Activated B cell treated with CpG ODN at 0.5 μM for 24 hours (primary cell): ENCODE data around the gene SAP30BP. TPM values are rescaled to one million over a fixed set of nuclear protein-coding genes. Genes with fewer than 3 reads are reported as not detected.
A peak's percentile ranks its signal among the peaks of the same experiment; 100 is the strongest.

Source experiments
- ATAC-seq: fragments of 200-7000 bp; cut with Tn5 transposase; one replicate; pipeline ENCODE4 v1.10.0; 2021; ENCODE audit warnings: low read depth, mild to moderate bottlenecking, moderate library complexity
- CTCF ChIA-PET: fragments of 350-600 bp; sonication (Branson Sonifier 250); formaldehyde crosslinking; loops from one replicate; lab custom pipeline; 2021; ENCODE audit warnings: antibody characterized with exemption; lab: Charles Lee
- POLR2A ChIA-PET: fragments of 350-600 bp; sonication (Branson Sonifier 250); formaldehyde crosslinking; loops from one replicate; lab custom pipeline; 2021; ENCODE audit warnings: antibody characterized with exemption; lab: Charles Lee
- DNase-seq: peaks from one replicate; pipeline ENCODE4 v3.0.0; 2022
- H3K27ac Mint-ChIP-seq: one replicate; pipeline ENCODE4 v1.8.0; 2020; ENCODE audit warnings: mixed read lengths
- H3K27me3 Mint-ChIP-seq: one replicate; pipeline ENCODE4 v1.8.0; 2021; ENCODE audit warnings: mixed read lengths
- H3K36me3 Mint-ChIP-seq: one replicate; pipeline ENCODE4 v1.8.0; 2021; ENCODE audit warnings: low read depth, mixed read lengths
- H3K4me1 Mint-ChIP-seq: one replicate; pipeline ENCODE4 v1.8.0; 2021; ENCODE audit warnings: mixed read lengths
- H3K4me3 Mint-ChIP-seq: one replicate; pipeline ENCODE4 v1.8.0; 2020; ENCODE audit warnings: mild to moderate bottlenecking, mixed read lengths
- H3K9me3 Mint-ChIP-seq: one replicate; pipeline ENCODE4 v1.8.0; 2020; ENCODE audit warnings: mixed read lengths
- CTCF ChIP-seq: fragments of 200-600 bp; IDR thresholded peaks from one replicate; pipeline ENCODE4 v1.8.0; 2022; ENCODE audit warnings: antibody characterized with exemption, mild to moderate bottlenecking
- intact Hi-C: fragments of 100-400 bp; cut with micrococcal nuclease; formaldehyde crosslinking; loops from one replicate; pipeline ENCODE4 v1.15.1; 2024
- total RNA-seq: library from RNA; stranded (reverse); gene quantifications from 2 replicates; pipeline ENCODE4 v1.2.3, GENCODE V29; 2022

The SAP30BP gene
- total RNA-seq, 1 donor from 2014 or later: 184 TPM

DNA sequence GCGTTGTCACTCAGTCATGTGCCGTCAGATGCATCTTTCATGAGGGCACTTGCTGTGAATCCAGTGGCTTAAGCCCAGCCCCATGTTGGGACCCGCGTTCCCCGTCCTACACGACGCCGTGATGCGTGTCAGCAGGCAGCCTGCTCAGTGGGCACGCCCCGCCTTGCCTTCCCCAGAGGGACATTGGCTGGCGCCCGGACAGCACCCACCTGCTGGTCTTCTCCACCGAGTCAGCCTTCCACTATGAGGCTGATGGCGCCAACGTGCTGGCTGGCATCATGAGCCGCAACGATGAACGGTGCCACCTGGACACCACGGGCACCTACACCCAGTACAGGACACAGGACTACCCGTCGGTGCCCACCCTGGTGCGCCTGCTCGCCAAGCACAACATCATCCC, 62.9 kb downstream of the SAP30BP start:
- Mint-ChIP-seq H3K27me3 (no peaks in the 10 kb centered on the region), H3K9me3 (no peaks in the 10 kb centered on the region), H3K36me3 (no peaks in the 10 kb centered on the region), H3K4me3 (no peak overlapping the region), H3K27ac (no peak overlapping the region), H3K4me1 (peaks cover 7% of the 10 kb centered on the region)
- CTCF ChIA-PET: interaction anchor here (1.0 kb wide), 1 partner anchor 18 kb away, joined by 3 read pairs; no protein-coding TSS in a partner anchor
- intact Hi-C loops: no loop called here
- TF ChIP-seq CTCF: no peak
- no peak for ATAC-seq
- DNase-seq: no peak
- POLR2A ChIA-PET: no interaction called here

- H3K36me3 Mint-ChIP-seq: no peaks in the 10 kb centered on the region
- no peaks in the 10 kb centered on the region for H3K27me3 Mint-ChIP-seq
- intact Hi-C loops: no loop called here
- ChIA-PET CTCF (interaction anchor here (1.0 kb wide), 1 partner anchor 17 kb away, joined by 3 read pairs; no protein-coding TSS in a partner anchor), POLR2A (no interaction called here)
- ATAC-seq (no peak), DNase-seq (no peak)
- no peak overlapping the region for H3K4me3 Mint-ChIP-seq
- peaks cover 7% of the 10 kb centered on the region for H3K4me1 Mint-ChIP-seq
- H3K27ac Mint-ChIP-seq: no peak overlapping the region
- H3K9me3 Mint-ChIP-seq: no peaks in the 10 kb centered on the region
- no peak for TF ChIP-seq CTCF
Observed at GRCh38 chr17:75731086-75731715, 64.1 kb downstream of the SAP30BP start.

- no peak overlapping the region for H3K4me3 Mint-ChIP-seq
- H3K27ac Mint-ChIP-seq: no peak overlapping the region
- no peaks in the 10 kb centered on the region for H3K27me3 Mint-ChIP-seq
- no peak for TF ChIP-seq CTCF
- no peaks in the 10 kb centered on the region for H3K36me3 Mint-ChIP-seq
- peaks cover 7% of the 10 kb centered on the region for H3K4me1 Mint-ChIP-seq
- intact Hi-C loops: no loop called here
- no peak for DNase-seq
- no peaks in the 10 kb centered on the region for H3K9me3 Mint-ChIP-seq
- ChIA-PET POLR2A (no interaction called here), CTCF (no interaction called here)
- no peak for ATAC-seq
Observed at GRCh38 chr17:75731716-75732498, 64.8 kb downstream of the SAP30BP start.

DNA sequence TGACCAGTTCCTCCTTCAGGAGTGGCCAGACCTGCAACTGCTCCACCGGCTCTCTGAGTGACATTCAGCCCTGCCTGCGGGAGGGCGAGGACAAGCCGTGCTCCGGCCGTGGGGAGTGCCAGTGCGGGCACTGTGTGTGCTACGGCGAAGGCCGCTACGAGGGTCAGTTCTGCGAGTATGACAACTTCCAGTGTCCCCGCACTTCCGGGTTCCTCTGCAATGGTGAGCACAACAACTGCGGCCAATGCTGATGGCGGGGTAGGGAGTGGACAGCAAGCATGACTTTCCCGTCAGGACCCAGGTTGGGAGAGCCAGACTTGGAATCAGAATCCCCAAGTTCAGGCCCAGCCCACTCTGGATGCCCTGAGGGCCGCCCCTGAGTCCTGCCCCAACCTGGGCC, 66.3 kb downstream of the SAP30BP start:
- no peaks in the 10 kb centered on the region for H3K27me3 Mint-ChIP-seq
- ChIA-PET CTCF (interaction anchor here (1.0 kb wide), 1 partner anchor 101 kb away, joined by 3 read pairs; no protein-coding TSS in a partner anchor), POLR2A (interaction anchor here (0.6 kb wide), 1 partner anchor 92 kb away, joined by 6 read pairs; no protein-coding TSS in a partner anchor)
- no peak for DNase-seq
- no peaks in the 10 kb centered on the region for H3K9me3 Mint-ChIP-seq
- peaks cover 12% of the 10 kb centered on the region for H3K4me1 Mint-ChIP-seq
- no peaks in the 10 kb centered on the region for H3K36me3 Mint-ChIP-seq
- H3K4me3 Mint-ChIP-seq: no peak overlapping the region
- intact Hi-C loops: no loop called here
- TF ChIP-seq CTCF: no peak
- no peak for ATAC-seq
- H3K27ac Mint-ChIP-seq: no peak overlapping the region

GRCh38 chr17:75734674-75735294, 67.6 kb downstream of the SAP30BP start:
- no peaks in the 10 kb centered on the region for H3K27me3 Mint-ChIP-seq

More at GRCh38 chr17:75734674-75735294, 67.6 kb downstream of the SAP30BP start:
- intact Hi-C loops: no loop called here
- peak overlapping the region; percentile 38 for H3K27ac Mint-ChIP-seq
- ATAC-seq: no peak
- no peak for DNase-seq
- TF ChIP-seq CTCF: no peak
- no peaks in the 10 kb centered on the region for H3K9me3 Mint-ChIP-seq
- ChIA-PET POLR2A (interaction anchor here (0.7 kb wide), 1 partner anchor 13 kb away, joined by 7 read pairs; no protein-coding TSS in a partner anchor), CTCF (no interaction called here)
- no peak overlapping the region for H3K4me3 Mint-ChIP-seq
- H3K4me1 Mint-ChIP-seq: peaks cover 12% of the 10 kb centered on the region
- H3K36me3 Mint-ChIP-seq: no peaks in the 10 kb centered on the region
